Fibroblast of pulmonary artery (primary cell): Measurements from ENCODE around the gene AGPAT4.
"Not testable (repeated sequence)": the region's sequence is repeated elsewhere in the genome, so short reads cannot be mapped to it uniquely, and the experiment has no call there.

Experiments used
- DNase-seq: peaks from one replicate; pipeline ENCODE4 v3.0.0-alpha.2; 2010; ENCODE audit warnings: low read depth
- H3K4me3 ChIP-seq: replicated peaks from 2 replicates; pipeline ENCODE4 v1.5.1; 2011; ENCODE audit warnings: low read depth, mild to moderate bottlenecking, control low read depth, low read length, moderate library complexity
- CTCF ChIP-seq: IDR thresholded peaks from 2 replicates; pipeline ENCODE4 v1.5.1; 2011; ENCODE audit warnings: mild to moderate bottlenecking, control low read depth, low read length, inconsistent platforms; ENCODE audit errors: missing control alignments

AGPAT4 gene

GRCh38 chr6:161228096-161228495 is 45.8 kb downstream of the AGPAT4 start:
- TF ChIP-seq CTCF = no peak
- no peak overlapping the region for H3K4me3 ChIP-seq
- no peak for DNase-seq

- no peak for DNase-seq
- no peak for TF ChIP-seq CTCF
- H3K4me3 ChIP-seq = no peak overlapping the region
These were observed 46.6 kb downstream of the AGPAT4 start for GRCh38 chr6:161227004-161227960.

- H3K4me3 ChIP-seq = no peak overlapping the region
- DNase-seq = no peak
- no peak for TF ChIP-seq CTCF
These were observed 47.6 kb downstream of the AGPAT4 start for GRCh38 chr6:161226009-161226964.

GRCh38 chr6:161225681-161226008 is 48.2 kb downstream of the AGPAT4 start:
- DNase-seq = no peak
- H3K4me3 ChIP-seq = no peak overlapping the region
- no peak for TF ChIP-seq CTCF

- not testable (repeated sequence) for H3K4me3 ChIP-seq, DNase-seq
These were observed 48.7 kb downstream of the AGPAT4 start for GRCh38 chr6:161224951-161225680.

GRCh38 chr6:161223646-161224045 is 50.2 kb downstream of the AGPAT4 start:
- H3K4me3 ChIP-seq = no peak overlapping the region
- no peak for TF ChIP-seq CTCF
- no peak for DNase-seq

GRCh38 chr6:161222706-161223234 is 51.1 kb downstream of the AGPAT4 start:
- H3K4me3 ChIP-seq = no peak overlapping the region
- TF ChIP-seq CTCF = no peak
- DNase-seq = no peak
